Activated CD8-positive, alpha-beta T cell treated with anti-CD3 and anti-CD28 coated beads for 36 hours (primary cell): ENCODE measurements around the gene TEX261. TPM values are rescaled to one million over a fixed set of nuclear protein-coding genes. Genes with fewer than 3 reads are reported as not detected.
"Not testable (repeated sequence)": the region's sequence is repeated elsewhere in the genome, so short reads cannot be mapped to it uniquely, and the experiment has no call there.

Source experiments
- ATAC-seq: fragments of 200-7000 bp; cut with Tn5 transposase; one replicate; pipeline ENCODE4 v1.10.0; 2021; ENCODE audit warnings: mild to moderate bottlenecking, moderate library complexity
- CTCF ChIA-PET: fragments of 350-600 bp; sonication (Branson Sonifier 250); formaldehyde crosslinking; loops from one replicate; lab custom pipeline; 2021; ENCODE audit warnings: antibody characterized with exemption; lab: Charles Lee
- POLR2A ChIA-PET: fragments of 350-600 bp; sonication (Branson Sonifier 250); formaldehyde crosslinking; loops from one replicate; lab custom pipeline; 2021; ENCODE audit warnings: antibody characterized with exemption; lab: Charles Lee
- DNase-seq: peaks from one replicate; pipeline ENCODE4 v3.0.0-alpha.2; 2020
- H3K27ac Mint-ChIP-seq: one replicate; pipeline ENCODE4 v1.8.0; 2021; ENCODE audit warnings: mild to moderate bottlenecking, mixed read lengths
- H3K27me3 Mint-ChIP-seq: one replicate; pipeline ENCODE4 v1.8.0; 2021; ENCODE audit warnings: mixed read lengths
- H3K36me3 Mint-ChIP-seq: one replicate; pipeline ENCODE4 v1.8.0; 2021; ENCODE audit warnings: low read depth, mixed read lengths
- H3K4me1 Mint-ChIP-seq: one replicate; pipeline ENCODE4 v1.8.0; 2021; ENCODE audit warnings: low read depth, mixed read lengths
- H3K4me3 Mint-ChIP-seq: one replicate; pipeline ENCODE4 v1.8.0; 2021; ENCODE audit warnings: mild to moderate bottlenecking, moderate library complexity, mixed read lengths
- H3K9me3 Mint-ChIP-seq: one replicate; pipeline ENCODE4 v1.8.0; 2021; ENCODE audit warnings: mixed read lengths
- intact Hi-C: fragments of 100-400 bp; cut with micrococcal nuclease; formaldehyde crosslinking; loops from one replicate; pipeline ENCODE4 v1.10.0; 2022
- total RNA-seq, 2 experiments: library from RNA; stranded (reverse); gene quantifications; one replicate each; pipeline ENCODE4 v1.2.3, GENCODE V29; 2021
- TF ChIP-seq, protein P1 (sequence below): fragments of 200-600 bp; IDR thresholded peaks from one replicate; pipeline ENCODE4 v1.8.0; 2022; ENCODE audit warnings: antibody characterized with exemption, mild to moderate bottlenecking

The TEX261 gene
- total RNA-seq, 2 experiments from 2014 or later, result 38.8 to 39.9 TPM

DNA sequence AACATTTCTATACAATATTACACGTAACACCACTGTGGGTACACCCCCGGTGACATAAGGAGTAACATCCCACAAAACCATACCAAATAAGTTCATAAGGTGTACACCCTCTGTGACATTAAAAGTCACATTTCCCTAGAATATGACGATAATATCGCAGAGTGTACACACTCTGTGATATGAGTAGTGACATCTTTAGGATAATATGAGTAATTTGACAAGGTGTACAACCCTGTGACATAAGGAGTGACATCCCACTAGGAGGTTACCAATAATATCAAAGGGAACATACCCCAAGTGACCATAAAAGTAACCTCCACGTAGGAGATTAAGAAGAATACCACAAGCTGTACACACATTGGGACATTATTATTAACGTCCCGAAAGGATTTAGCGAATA is 24.0 kb upstream of the TEX261 start:
- ChIA-PET POLR2A (no interaction called here), CTCF (no interaction called here)
- TF ChIP-seq, protein P1, sequence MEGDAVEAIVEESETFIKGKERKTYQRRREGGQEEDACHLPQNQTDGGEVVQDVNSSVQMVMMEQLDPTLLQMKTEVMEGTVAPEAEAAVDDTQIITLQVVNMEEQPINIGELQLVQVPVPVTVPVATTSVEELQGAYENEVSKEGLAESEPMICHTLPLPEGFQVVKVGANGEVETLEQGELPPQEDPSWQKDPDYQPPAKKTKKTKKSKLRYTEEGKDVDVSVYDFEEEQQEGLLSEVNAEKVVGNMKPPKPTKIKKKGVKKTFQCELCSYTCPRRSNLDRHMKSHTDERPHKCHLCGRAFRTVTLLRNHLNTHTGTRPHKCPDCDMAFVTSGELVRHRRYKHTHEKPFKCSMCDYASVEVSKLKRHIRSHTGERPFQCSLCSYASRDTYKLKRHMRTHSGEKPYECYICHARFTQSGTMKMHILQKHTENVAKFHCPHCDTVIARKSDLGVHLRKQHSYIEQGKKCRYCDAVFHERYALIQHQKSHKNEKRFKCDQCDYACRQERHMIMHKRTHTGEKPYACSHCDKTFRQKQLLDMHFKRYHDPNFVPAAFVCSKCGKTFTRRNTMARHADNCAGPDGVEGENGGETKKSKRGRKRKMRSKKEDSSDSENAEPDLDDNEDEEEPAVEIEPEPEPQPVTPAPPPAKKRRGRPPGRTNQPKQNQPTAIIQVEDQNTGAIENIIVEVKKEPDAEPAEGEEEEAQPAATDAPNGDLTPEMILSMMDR, result no peak
- no peak overlapping the region for H3K4me3 Mint-ChIP-seq
- H3K27ac Mint-ChIP-seq, result no peak overlapping the region
- no peak for ATAC-seq
- H3K27me3 Mint-ChIP-seq, result no peaks in the 10 kb centered on the region
- intact Hi-C loops, result no loop called here
- no peaks in the 10 kb centered on the region for H3K9me3 Mint-ChIP-seq
- H3K36me3 Mint-ChIP-seq, result no peaks in the 10 kb centered on the region
- DNase-seq, result no peak
- H3K4me1 Mint-ChIP-seq, result peaks cover 7% of the 10 kb centered on the region

DNA sequence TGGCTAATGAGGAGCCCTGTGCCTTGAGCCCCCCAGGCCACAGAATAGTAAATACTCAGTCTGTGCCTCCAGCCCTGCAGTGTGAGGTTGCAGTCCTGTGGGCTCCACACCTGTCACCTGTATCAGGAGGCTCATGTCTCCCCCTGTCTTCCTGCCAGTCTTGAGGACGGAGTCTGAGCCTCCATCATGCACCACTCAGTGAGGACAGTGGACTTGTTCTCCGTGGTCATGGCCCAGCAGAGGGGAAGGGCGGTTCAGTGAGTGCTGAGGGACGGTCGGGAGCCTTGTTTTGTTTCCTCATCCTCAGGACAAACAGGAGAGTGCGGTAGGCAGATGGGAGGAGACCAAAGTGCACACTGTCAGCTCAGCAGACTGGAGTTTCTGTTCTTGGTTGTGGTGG is 17.1 kb upstream of the TEX261 start:
- not testable (repeated sequence) for DNase-seq

DNA sequence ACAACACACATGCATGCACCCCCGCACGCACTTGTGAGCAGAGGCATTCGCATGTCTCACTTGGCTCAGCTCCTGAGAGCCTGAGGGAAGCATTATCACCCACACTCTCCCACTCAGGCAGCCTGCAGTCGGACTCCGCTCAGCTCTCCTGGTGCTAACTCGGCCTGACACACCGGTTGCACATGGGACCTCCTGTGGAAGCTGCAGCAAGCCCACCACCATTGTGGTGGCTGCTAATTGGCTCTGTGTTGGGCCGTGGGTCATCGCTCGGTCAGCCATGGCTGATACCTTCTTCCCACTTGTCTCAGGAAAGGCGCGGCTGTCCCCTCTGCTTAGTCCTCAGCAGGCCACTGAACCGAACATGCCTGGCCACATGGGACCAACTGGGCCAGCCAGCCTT is 13.7 kb upstream of the TEX261 start:
- Mint-ChIP-seq H3K36me3 (no peaks in the 10 kb centered on the region), H3K9me3 (no peaks in the 10 kb centered on the region), H3K27ac (no peak overlapping the region), H3K27me3 (peaks cover 14% of the 10 kb centered on the region), H3K4me1 (no peaks in the 10 kb centered on the region), H3K4me3 (no peak overlapping the region)
- no peak for DNase-seq
- intact Hi-C loops, result no loop called here
- ChIA-PET CTCF (no interaction called here), POLR2A (no interaction called here)
- no peak for ATAC-seq
- TF ChIP-seq, protein P1, result no peak

More for the DNA sequence above, 17.1 kb upstream of the TEX261 start:
- H3K9me3 Mint-ChIP-seq, H3K36me3 Mint-ChIP-seq, ATAC-seq, H3K4me3 Mint-ChIP-seq, H3K4me1 Mint-ChIP-seq, H3K27ac Mint-ChIP-seq, intact Hi-C loops, POLR2A ChIA-PET, CTCF ChIA-PET: not testable (repeated sequence)
- H3K27me3 Mint-ChIP-seq, result peaks cover 11% of the 10 kb centered on the region

DNA sequence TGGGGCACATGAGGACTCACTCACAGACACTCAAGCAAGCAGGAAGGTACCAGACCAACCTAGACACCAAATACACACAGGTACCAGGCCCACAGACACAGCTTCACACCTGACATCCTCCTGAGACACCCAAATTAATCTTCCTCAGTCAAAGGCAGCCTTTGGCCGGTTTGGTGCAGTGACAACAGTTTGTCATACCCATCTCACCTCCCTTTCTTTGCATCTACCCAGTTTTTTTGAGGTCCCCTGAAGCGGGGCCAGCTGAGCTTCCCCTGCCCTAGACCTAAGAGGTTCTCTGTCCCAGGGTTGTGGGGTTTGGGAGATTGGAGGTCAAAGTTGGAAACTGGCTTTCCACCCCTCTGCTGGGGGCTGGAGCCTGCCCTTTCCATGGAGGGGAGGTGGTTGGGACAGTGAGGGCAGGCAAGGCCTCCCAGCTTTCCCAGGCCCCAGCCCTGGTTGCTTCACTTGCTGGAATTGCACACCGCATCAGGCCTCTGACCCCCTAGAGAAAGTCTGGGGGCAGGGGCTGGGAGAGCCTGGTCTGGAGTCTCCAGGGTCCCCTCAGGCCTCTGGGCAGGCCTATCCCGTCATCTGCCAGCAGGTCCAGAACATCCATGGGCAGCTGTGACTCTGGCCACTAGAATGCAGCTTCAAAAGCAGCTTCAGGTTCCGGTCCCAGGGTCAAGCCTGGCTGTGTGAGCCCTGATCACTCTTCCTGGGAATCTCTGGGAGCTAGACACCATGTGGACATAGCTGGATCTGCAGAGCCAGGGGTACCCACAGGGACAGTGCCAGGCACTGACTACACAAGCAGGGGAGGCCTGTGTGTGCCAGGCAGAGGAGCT is 12.5 kb upstream of the TEX261 start:
- Mint-ChIP-seq H3K4me3 (no peak overlapping the region), H3K9me3 (no peaks in the 10 kb centered on the region), H3K36me3 (no peaks in the 10 kb centered on the region), H3K27ac (no peak overlapping the region), H3K27me3 (peaks cover 14% of the 10 kb centered on the region), H3K4me1 (no peaks in the 10 kb centered on the region)
- POLR2A ChIA-PET, result no interaction called here
- DNase-seq (no peak), ATAC-seq (no peak)
- CTCF ChIA-PET, result interaction anchor here (1.2 to 2.1 kb wide), 2 partner anchors 22 to 42 kb away, joined by 3 to 8 read pairs; no protein-coding TSS in a partner anchor
- TF ChIP-seq, protein P1, result no peak
- intact Hi-C loops, result no loop called here

DNA sequence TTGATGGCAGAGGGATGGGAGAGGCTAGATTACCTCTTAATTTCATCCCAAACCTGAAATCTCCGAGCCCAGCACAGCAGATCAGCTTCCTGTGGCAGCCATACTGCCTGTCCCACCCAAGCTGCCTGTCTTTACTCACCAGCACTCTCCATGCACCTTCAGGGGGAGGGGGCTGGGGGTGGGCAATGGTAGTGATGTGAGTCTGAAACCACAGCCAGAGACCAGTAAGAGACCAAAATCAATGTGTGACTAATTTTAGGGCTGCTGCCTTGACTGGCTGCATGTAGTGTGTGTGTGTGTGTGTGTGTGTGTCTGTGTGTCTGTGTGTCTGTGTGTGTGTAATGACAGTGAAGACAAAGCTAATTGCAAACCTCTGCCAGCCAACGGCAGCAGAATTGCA is 11.7 kb upstream of the TEX261 start:
- H3K4me3 Mint-ChIP-seq, result no peak overlapping the region
- peaks cover 7% of the 10 kb centered on the region for H3K27me3 Mint-ChIP-seq
- no peaks in the 10 kb centered on the region for H3K36me3 Mint-ChIP-seq
- ChIA-PET POLR2A (no interaction called here), CTCF (interaction anchor here (1.2 to 2.1 kb wide), 4 partner anchors 10 to 86 kb away, joined by 3 to 8 read pairs (median 5); no protein-coding TSS in a partner anchor)
- peaks cover 2% of the 10 kb centered on the region for H3K4me1 Mint-ChIP-seq
- no peaks in the 10 kb centered on the region for H3K9me3 Mint-ChIP-seq
- no peak overlapping the region for H3K27ac Mint-ChIP-seq
- peak; percentile 45 for ATAC-seq
- intact Hi-C loops, result no loop called here
- TF ChIP-seq, protein P1, result no peak
- no peak for DNase-seq
